Esophagus (tissue), 2 donors: ENCODE results near the gene ZBTB18. TPM values are rescaled to one million over a fixed set of nuclear protein-coding genes. Genes with fewer than 3 reads are reported as not detected.
A peak's percentile ranks its signal among the peaks of the same experiment; 100 is the strongest.
"Not testable (repeated sequence)": the region's sequence is repeated elsewhere in the genome, so short reads cannot be mapped to it uniquely, and the experiment has no call there.

Experiments
- H3K27ac ChIP-seq, 2 donors: one replicate each; pipeline ENCODE4 v1.5.1; 2013; ENCODE audit warnings: low read depth in 2 of 2, mild to moderate bottlenecking in 2 of 2, inconsistent platforms in 1 of 2, low read length in 1 of 2, moderate library complexity in 1 of 2
- H3K27me3 ChIP-seq, 2 donors: one replicate each; pipeline ENCODE4 v1.6.1; 2013; ENCODE audit warnings: low read length in 2 of 2, control low read depth in 1 of 2, mild to moderate bottlenecking in 1 of 2; ENCODE audit not compliant: insufficient read depth in 2 of 2, control insufficient read depth in 1 of 2
- H3K36me3 ChIP-seq, 2 donors: one replicate each; pipeline ENCODE4 v1.6.1; 2013; ENCODE audit warnings: low read length in 1 of 2; ENCODE audit not compliant: control insufficient read depth in 2 of 2, insufficient read depth in 2 of 2
- H3K4me1 ChIP-seq, 2 donors: one replicate each; pipeline ENCODE4 v1.6.1; 2013; ENCODE audit warnings: low read length in 1 of 2; ENCODE audit not compliant: control insufficient read depth in 2 of 2, insufficient read depth in 2 of 2
- H3K4me3 ChIP-seq, 2 donors: one replicate each; pipeline ENCODE4 v1.5.1; 2013; ENCODE audit warnings: low read length in 2 of 2, mild to moderate bottlenecking in 2 of 2, low read depth in 1 of 2, moderate library complexity in 1 of 2
- H3K9me3 ChIP-seq, 2 donors: one replicate each; pipeline ENCODE4 v1.6.1; 2013; ENCODE audit warnings: mild to moderate bottlenecking in 2 of 2, low read depth in 1 of 2, low read length in 1 of 2, moderate library complexity in 1 of 2; ENCODE audit not compliant: control insufficient read depth in 2 of 2, insufficient read depth in 1 of 2
- WGBS, 2 donors: extraction: QIAGEN DNeasy Blood & Tissue Kit; methylation state at CpG; one replicate each; pipeline ENCODE4 v1.1.7; 2013; 5-methylcytosine and 5-hydroxymethylcytosine counted together
- polyA plus RNA-seq, 2 donors: library from polyadenylated mRNA; stranded (reverse); fragments of 200-250 nt; gene quantifications; one replicate each; pipeline ENCODE4 v1.2.3, GENCODE V29; 2013
- donor health status: healthy with polysubstance abuse.
- donor health status: Bipolar disorder and iron deficiency.

The ZBTB18 gene
- polyA plus RNA-seq, 2 donors: 3.0 to 3.5 TPM

- Histone ChIP-seq H3K27me3 (no peaks in the 10 kb centered on the region), H3K4me1 (no peaks in the 10 kb centered on the region), H3K36me3 (no peaks in the 10 kb centered on the region), H3K27ac (no peak overlapping the region), H3K9me3 (no peaks in the 10 kb centered on the region), H3K4me3 (no peak overlapping the region)
- 80 to 86% methylated on average over 13 of the region's 13 CpGs for WGBS, 2 donors
Measured at GRCh38 chr1:244030481-244031040, 20.5 kb upstream of the ZBTB18 start.

- Histone ChIP-seq H3K27ac (no peak overlapping the region), H3K9me3 (no peaks in the 10 kb centered on the region), H3K27me3 (no peaks in the 10 kb centered on the region), H3K4me1 (no peaks in the 10 kb centered on the region), H3K4me3 (no peak overlapping the region), H3K36me3 (no peaks in the 10 kb centered on the region)
- 92 to 95% methylated on average over 11 of the region's 11 CpGs for WGBS, 2 donors
Measured at GRCh38 chr1:244035358-244035757, 15.7 kb upstream of the ZBTB18 start.

- no peaks in the 10 kb centered on the region for H3K27me3 ChIP-seq
- H3K36me3 ChIP-seq: no peaks in the 10 kb centered on the region
- H3K9me3 ChIP-seq: no peaks in the 10 kb centered on the region
- no peak overlapping the region for H3K27ac ChIP-seq
- no peaks in the 10 kb centered on the region for H3K4me1 ChIP-seq
- 74 to 77% methylated on average over 9 of the region's 9 CpGs for WGBS, 2 donors
- no peak overlapping the region for H3K4me3 ChIP-seq
Measured at GRCh38 chr1:244037252-244037651, 13.8 kb upstream of the ZBTB18 start.

- Histone ChIP-seq H3K4me3 (no peak overlapping the region), H3K9me3 (no peaks in the 10 kb centered on the region), H3K36me3 (no peaks in the 10 kb centered on the region), H3K4me1 (no peaks in the 10 kb centered on the region), H3K27me3 (no peaks in the 10 kb centered on the region), H3K27ac (no peak overlapping the region)
- WGBS, 2 donors: 78% methylated on average over 4 of the region's 4 CpGs
Measured at GRCh38 chr1:244041466-244042120, 9.5 kb upstream of the ZBTB18 start.

GRCh38 chr1:244042293-244042692 lies 8.8 kb upstream of the ZBTB18 start:
- Histone ChIP-seq H3K9me3 (no peaks in the 10 kb centered on the region), H3K27me3 (no peaks in the 10 kb centered on the region), H3K4me3 (no peak overlapping the region), H3K4me1 (no peaks in the 10 kb centered on the region), H3K27ac (no peak overlapping the region), H3K36me3 (no peaks in the 10 kb centered on the region)
- 89 to 98% methylated on average over 3 of the region's 3 CpGs for WGBS, 2 donors

- Histone ChIP-seq H3K4me3 (no peak overlapping the region), H3K9me3 (no peaks in the 10 kb centered on the region), H3K27ac (no peak overlapping the region), H3K36me3 (no peaks in the 10 kb centered on the region), H3K27me3 (no peaks in the 10 kb centered on the region), H3K4me1 (no peaks in the 10 kb centered on the region)
- 0 to 32% methylated on average over 1 of the region's 1 CpG for WGBS, 2 donors
Measured at GRCh38 chr1:244044423-244044822, 6.7 kb upstream of the ZBTB18 start.

- H3K9me3 ChIP-seq, H3K36me3 ChIP-seq, H3K27ac ChIP-seq, H3K4me3 ChIP-seq, H3K27me3 ChIP-seq, H3K4me1 ChIP-seq: not testable (repeated sequence)
- WGBS, 2 donors: 92 to 96% methylated on average over 1 of the region's 1 CpG
Measured at GRCh38 chr1:244046254-244046653, 4.8 kb upstream of the ZBTB18 start.

- Histone ChIP-seq H3K4me1 (no peaks in the 10 kb centered on the region), H3K27me3 (no peaks in the 10 kb centered on the region), H3K27ac (peak overlapping the region; percentile 96 to 99), H3K4me3 (peak overlapping the region; percentile 59 to 90), H3K9me3 (no peaks in the 10 kb centered on the region), H3K36me3 (no peaks in the 10 kb centered on the region)
- 8 to 10% methylated on average over 13 of the region's 13 CpGs for WGBS, 2 donors
Measured at GRCh38 chr1:244046907-244047611, 4.0 kb upstream of the ZBTB18 start.

GRCh38 chr1:244047621-244048255 lies 3.3 kb upstream of the ZBTB18 start:
- no peaks in the 10 kb centered on the region for H3K27me3 ChIP-seq
- no peaks in the 10 kb centered on the region for H3K9me3 ChIP-seq
- 0% methylated on average over 49 to 54 of the region's 54 CpGs for WGBS, 2 donors
- H3K4me3 ChIP-seq: peak overlapping the region; percentile 59 to 90
- H3K4me1 ChIP-seq: no peaks in the 10 kb centered on the region
- no peaks in the 10 kb centered on the region for H3K36me3 ChIP-seq
- peak overlapping the region; percentile 96 to 99 for H3K27ac ChIP-seq
